OCI-M2 (cell line): ENCODE data around the gene KRTAP19-7.

Source experiments
- DNase-seq: peaks from one replicate; lab custom pipeline; 2025; ENCODE audit not compliant: unreplicated experiment; lab: John Stamatoyannopoulos, UW

Gene KRTAP19-7

GRCh38 chr21:30561264-30561895 lies at the start of gene KRTAP19-7:
TSS of gene KRTAP19-7 (minus strand) at chr21:30561314. CDS start at chr21:30561289, 25 bp downstream.
- DNase-seq, result no peak

- no peak for DNase-seq
These were observed 44.9 kb upstream of the KRTAP19-7 start for GRCh38 chr21:30605968-30606367.

DNA sequence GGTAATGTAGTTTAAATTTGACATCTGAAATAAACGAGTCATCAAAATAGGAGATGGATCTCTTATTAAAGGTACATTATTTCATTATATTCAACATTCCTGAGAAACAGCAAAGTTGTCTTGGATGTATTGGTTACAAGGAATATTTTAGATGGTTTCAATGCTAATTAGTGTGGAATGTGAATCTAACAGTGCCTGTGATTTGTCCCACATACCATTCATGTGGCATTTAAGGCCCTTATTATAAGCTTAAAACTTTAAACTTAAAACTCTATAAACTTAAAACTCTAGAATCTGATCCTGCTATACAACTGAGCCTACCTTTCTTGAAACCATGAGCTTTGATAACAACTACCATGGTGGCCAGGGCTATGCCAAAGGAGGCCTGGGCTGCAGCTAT lies 39.7 kb upstream of the KRTAP19-7 start, which contains the start of gene KRTAP22-1:
KRTAP22-1 (plus strand) TSS at position 301 of the 400 bp plus-strand sequence.
- no peak for DNase-seq

DNA sequence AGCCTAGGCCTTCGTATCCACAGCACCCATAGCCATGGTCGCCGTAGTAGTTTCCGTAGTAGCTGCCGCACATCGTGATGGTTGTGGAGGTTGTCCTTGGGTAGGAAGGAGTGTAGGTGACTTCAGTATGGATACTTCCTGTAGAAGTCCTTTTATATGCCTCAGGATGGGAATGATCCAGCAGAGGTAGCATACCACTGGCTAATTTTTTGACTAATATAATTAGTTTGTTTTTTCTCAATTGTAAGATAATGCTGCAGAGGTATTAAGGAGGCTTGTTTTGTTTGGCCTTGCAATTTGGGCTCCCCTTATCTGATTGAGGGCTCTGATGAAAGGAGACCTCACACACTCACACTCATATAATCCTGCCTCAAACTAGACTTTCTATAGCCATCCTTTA lies 37.7 kb upstream of the KRTAP19-7 start, which contains the start of gene KRTAP6-2:
KRTAP6-2 (minus strand) TSS at position 101 of the 400 bp plus-strand sequence; CDS start at position 73, 28 bp downstream.
- no peak for DNase-seq

DNA sequence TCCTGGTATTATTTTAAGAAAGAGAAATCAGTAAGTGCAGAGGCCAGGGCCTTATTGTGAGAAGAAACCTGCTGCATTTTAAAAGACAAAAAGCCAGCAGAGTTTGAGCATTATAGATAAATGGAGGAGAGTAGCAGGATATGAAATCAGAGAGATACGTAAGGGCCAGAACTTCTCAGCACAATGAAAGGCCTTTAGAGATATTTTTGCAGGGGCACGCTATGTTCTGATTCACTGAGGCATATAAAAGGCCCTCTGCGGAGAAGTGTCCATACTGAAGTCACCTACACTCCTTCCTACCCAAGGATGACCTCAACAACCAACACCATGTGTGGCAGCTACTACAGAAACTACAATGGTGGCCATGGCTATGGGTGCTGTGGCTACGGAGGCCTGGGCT lies 31.0 kb upstream of the KRTAP19-7 start, which contains the start of gene KRTAP6-3:
KRTAP6-3 (plus strand) TSS at position 301 of the 400 bp plus-strand sequence; CDS start at position 307, 6 bp downstream.
- DNase-seq, result no peak

DNA sequence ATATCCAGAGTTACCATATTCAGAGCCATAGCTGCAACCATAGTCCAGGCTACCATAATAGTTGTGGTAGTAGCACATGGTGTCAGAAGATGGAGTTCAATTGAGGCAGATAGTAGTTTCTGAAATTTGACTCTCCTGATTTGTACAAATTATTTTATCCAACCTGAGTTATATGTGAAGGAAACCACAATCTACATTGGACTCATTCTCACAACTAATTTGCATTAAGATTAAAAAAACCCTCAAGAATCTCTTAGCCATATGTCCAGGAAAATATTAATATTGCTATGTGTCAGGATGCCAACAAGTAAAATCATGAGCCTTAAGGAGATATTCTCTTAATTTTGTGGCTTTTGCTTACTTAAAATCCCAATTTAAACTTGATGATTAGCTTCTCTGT lies 29.2 kb upstream of the KRTAP19-7 start, which contains the start of gene KRTAP22-2:
KRTAP22-2 (minus strand) TSS at position 101 of the 400 bp plus-strand sequence.
- DNase-seq, result no peak

GRCh38 chr21:30582870-30583269 lies 21.8 kb upstream of the KRTAP19-7 start:
- DNase-seq, result no peak

DNA sequence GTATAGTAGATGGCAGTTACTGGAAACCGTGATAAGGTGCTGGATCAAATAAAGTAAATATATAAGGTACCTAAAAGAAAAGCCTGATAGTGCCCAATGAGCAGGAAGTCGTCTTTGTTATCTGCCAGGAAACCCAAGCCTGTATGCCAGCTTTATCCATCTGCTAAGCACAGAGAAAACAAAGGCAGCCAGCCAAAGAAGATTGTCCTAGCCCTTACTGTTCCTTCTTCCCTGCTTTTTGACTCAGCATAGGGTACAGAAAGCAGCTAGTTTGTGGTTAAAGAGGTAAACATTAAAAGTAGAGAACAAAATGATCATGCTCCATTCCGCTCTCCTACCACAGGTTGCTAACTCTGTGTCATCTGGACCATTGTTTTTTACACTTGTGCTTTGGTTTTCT lies 19.0 kb upstream of the KRTAP19-7 start:
- no peak for DNase-seq

DNA sequence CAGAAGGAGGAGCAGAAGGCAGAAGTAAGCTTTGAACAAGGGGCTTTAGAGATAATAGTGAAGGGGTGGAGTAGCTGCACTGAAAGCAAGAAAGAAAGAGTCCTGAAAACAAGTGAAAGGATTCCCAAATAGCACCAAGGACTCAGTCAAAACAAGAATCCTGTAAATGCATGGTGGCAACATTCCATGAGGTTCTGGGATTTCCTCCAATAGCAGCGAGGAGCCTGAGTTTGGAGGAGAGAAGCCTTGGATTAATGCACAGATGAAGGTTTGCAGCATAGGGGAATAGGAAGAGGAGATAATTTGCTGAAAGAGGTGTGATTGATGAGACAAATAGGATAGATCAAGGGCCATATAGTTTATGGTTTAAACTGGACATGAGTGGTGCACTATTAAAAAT lies 18.2 kb upstream of the KRTAP19-7 start:
- no peak for DNase-seq

GRCh38 chr21:30577766-30578165 lies 16.7 kb upstream of the KRTAP19-7 start:
- DNase-seq, result no peak

DNA sequence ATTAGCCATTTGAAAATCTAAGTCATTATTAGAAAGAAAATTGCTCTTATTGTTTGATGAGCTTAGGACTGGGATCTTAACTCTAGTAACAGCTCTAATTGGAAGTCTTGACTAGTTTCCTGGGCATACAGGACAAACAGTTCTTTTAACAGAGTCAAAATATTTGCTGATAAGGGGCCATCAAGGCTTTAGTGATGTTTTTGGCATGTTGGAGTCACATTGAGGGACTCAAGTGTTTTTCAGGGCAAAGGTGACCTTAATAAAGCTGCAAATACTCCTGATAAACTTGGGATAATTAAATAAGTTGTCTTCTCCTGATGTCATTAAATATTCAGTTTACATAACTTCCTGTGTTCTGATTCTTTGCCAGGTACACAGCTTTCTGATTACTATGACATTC lies 6.5 kb upstream of the KRTAP19-7 start:
- no peak for DNase-seq

- DNase-seq, result no peak
These were observed 2.5 kb upstream of the KRTAP19-7 start for GRCh38 chr21:30563630-30564029.

GRCh38 chr21:30563072-30563471 lies 2.0 kb upstream of the KRTAP19-7 start:
- DNase-seq, result no peak

GRCh38 chr21:30561957-30562356 lies 843 bp upstream of the KRTAP19-7 start:
- DNase-seq, result no peak

DNA sequence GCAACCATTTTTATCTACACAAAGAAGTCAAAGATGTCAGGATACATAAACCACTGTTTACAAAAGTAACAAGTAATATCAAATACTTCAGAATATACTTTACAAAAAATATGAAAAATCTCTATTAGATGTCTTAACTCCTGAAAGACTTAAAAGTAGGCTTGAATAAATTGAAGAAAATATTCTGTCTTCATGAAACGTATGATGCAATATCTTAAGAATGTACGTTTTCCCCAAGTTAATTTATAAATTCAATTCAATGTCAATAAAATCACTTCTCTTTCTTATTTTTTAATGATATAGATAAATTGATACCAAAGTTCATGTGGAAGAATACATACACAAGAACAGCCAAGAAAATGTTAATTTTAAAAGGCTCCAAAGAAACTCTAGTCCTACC lies 6.0 kb downstream of the KRTAP19-7 start:
- DNase-seq, result no peak

DNA sequence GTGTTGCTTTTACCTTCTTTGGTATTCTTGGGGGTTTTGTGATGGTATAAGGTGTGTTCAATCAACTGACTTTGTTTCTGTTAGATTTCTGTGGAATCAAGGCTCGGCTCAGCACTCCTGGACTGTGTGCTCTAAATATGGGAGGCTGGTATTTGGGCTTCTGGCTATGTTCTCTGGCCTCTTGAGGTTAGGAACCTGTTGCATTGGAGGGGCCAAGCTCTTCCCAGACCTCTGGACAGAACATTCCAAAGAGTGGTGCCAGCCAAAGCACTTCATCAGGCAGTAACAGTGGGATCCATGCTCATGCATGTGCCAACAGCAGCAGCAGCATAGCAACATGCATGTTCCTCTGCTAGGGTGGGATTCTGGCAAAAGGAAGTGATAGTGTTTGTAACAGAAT lies 8.3 kb downstream of the KRTAP19-7 start:
- DNase-seq, result no peak

GRCh38 chr21:30541764-30542163 lies 19.4 kb downstream of the KRTAP19-7 start, which contains the start of gene KRTAP19-6:
TSS of gene KRTAP19-6 (minus strand) at chr21:30541864. CDS start at chr21:30541833, 31 bp downstream.
- DNase-seq, result no peak

DNA sequence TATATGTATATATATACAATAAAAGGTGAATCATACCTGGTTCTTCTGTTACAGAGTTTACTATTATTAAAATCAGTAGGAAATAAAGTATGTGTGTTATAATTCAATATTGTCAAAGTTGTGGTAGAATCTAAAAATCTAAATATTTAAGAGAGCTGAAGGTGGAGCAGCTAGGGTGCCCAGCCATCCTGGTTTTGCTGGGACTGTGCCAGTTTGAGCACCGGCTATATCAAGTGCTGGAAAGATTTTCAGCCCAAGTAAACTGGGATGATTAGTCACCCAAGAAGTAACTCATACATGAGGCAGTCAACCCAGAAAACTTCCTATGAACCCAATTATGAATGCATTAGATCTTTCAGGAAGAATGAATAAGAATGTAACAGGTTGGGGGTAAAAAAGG lies 42.2 kb downstream of the KRTAP19-7 start:
- DNase-seq, result no peak

- no peak for DNase-seq
These were observed 45.4 kb downstream of the KRTAP19-7 start for GRCh38 chr21:30515681-30516080.
